GM18907 (cell line): ENCODE measurements around the gene WDR18.

Source experiments
- ATAC-seq: cut with Tn5 transposase; IDR thresholded peaks from one replicate; pipeline ENCODE4 v1.9.1; 2021; ENCODE audit warnings: mild to moderate bottlenecking, moderate library complexity; ENCODE audit not compliant: unreplicated experiment

WDR18 gene

GRCh38 chr19:991174-991931 lies 7.2 kb downstream of the WDR18 start:
- no peak for ATAC-seq

- no peak for ATAC-seq
Measured at GRCh38 chr19:991932-992669, 8.0 kb downstream of the WDR18 start.

GRCh38 chr19:992670-993055 lies 8.5 kb downstream of the WDR18 start:
- no peak for ATAC-seq

- ATAC-seq = no peak
Measured at GRCh38 chr19:993361-993830, 9.3 kb downstream of the WDR18 start.

- no peak for ATAC-seq
Measured at GRCh38 chr19:993831-994393, 9.8 kb downstream of the WDR18 start.

GRCh38 chr19:994516-994915 lies 10.4 kb downstream of the WDR18 start:
- ATAC-seq = no peak

GRCh38 chr19:995051-995827 lies 11.1 kb downstream of the WDR18 start:
- no peak for ATAC-seq

- no peak for ATAC-seq
Measured at GRCh38 chr19:996051-996838, 12.1 kb downstream of the WDR18 start.

- no peak for ATAC-seq
Measured at GRCh38 chr19:998064-998463, 13.9 kb downstream of the WDR18 start.

GRCh38 chr19:999379-999719 lies 15.2 kb downstream of the WDR18 start:
- ATAC-seq = no peak

- no peak for ATAC-seq
Measured at GRCh38 chr19:1000095-1000494, 15.9 kb downstream of the WDR18 start, which contains the start of gene GRIN3B. TSS of gene GRIN3B (plus strand) at chr19:1000419. CDS start at chr19:1000438, 19 bp downstream.

GRCh38 chr19:1000591-1001537 lies 16.7 kb downstream of the WDR18 start:
- ATAC-seq = no peak

GRCh38 chr19:1001538-1002166 lies 17.5 kb downstream of the WDR18 start:
- no peak for ATAC-seq

- ATAC-seq = no peak
Measured at GRCh38 chr19:1002600-1002999, 18.5 kb downstream of the WDR18 start.

GRCh38 chr19:1003283-1003682 lies 19.1 kb downstream of the WDR18 start:
- ATAC-seq = no peak

- no peak for ATAC-seq
Measured at GRCh38 chr19:1004204-1004802, 20.2 kb downstream of the WDR18 start.

GRCh38 chr19:1004803-1005664 lies 20.9 kb downstream of the WDR18 start:
- no peak for ATAC-seq
